Suprapubic skin (tissue), 3 donors: ENCODE data around the gene ARHGEF7.

Experiments used
- POLR2AphosphoS5 ChIP-seq, 3 donors: sonication (generic); formaldehyde crosslinking; IDR thresholded peaks; one replicate each; pipeline ENCODE4 v1.6.1; 2017; ENCODE audit warnings: antibody characterized with exemption in 3 of 3
- TF ChIP-seq, protein P1 (sequence below), 2 donors: fragments of 200-600 bp in 1 of 2; fragments of 450-650 bp in 1 of 2; sonication (generic) in 1 of 2; IDR thresholded peaks; one replicate each; pipeline ENCODE4 v1.5.1; 2016 to 2019; ENCODE audit warnings: antibody characterized with exemption in 2 of 2, mild to moderate bottlenecking in 1 of 2, moderate library complexity in 1 of 2

DNA sequence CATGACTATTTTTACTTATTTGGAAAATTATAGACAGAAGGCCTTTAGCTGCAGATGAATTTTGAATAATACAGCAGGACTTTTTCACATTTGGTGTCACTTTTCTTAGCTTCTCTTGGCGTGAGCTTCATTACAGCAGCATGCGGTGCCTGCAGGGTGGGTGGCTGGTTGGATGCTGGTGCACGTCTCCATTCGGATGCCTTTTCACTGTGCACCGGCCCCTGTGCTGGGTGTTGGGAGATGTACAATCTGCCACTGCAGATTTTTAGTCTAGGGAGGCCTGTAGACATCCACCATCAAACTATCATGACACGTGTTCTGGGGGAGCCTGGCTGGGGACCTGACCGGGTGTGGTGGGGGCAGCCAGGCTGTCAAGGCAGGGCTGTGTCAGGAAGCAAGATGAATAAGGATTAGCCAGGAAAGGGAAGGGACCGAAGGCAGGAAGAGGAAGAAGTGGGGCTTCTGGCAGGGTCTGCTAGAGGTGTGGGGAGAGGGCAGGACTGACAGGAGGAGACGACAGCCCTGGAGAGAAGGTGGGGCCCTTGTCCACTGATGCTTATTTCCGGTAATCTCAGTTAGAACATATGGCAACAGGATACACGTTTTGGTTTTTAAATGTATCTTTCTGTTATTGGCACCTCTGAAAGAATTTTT, 88.8 kb downstream of the ARHGEF7 start:
- TF ChIP-seq, protein P1, sequence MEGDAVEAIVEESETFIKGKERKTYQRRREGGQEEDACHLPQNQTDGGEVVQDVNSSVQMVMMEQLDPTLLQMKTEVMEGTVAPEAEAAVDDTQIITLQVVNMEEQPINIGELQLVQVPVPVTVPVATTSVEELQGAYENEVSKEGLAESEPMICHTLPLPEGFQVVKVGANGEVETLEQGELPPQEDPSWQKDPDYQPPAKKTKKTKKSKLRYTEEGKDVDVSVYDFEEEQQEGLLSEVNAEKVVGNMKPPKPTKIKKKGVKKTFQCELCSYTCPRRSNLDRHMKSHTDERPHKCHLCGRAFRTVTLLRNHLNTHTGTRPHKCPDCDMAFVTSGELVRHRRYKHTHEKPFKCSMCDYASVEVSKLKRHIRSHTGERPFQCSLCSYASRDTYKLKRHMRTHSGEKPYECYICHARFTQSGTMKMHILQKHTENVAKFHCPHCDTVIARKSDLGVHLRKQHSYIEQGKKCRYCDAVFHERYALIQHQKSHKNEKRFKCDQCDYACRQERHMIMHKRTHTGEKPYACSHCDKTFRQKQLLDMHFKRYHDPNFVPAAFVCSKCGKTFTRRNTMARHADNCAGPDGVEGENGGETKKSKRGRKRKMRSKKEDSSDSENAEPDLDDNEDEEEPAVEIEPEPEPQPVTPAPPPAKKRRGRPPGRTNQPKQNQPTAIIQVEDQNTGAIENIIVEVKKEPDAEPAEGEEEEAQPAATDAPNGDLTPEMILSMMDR (IDR thresholded peaks at IDR 0.05): no peak
- TF ChIP-seq POLR2AphosphoS5 (IDR thresholded peaks at IDR 0.05): no peak
